ENCODE results near the gene SREBF2. TPM values are rescaled to one million over a fixed set of nuclear protein-coding genes. Genes with fewer than 3 reads are reported as not detected.

The SREBF2 gene
- total RNA-seq, 1 donor from 2014 or later, result 61.1 TPM

DNA sequence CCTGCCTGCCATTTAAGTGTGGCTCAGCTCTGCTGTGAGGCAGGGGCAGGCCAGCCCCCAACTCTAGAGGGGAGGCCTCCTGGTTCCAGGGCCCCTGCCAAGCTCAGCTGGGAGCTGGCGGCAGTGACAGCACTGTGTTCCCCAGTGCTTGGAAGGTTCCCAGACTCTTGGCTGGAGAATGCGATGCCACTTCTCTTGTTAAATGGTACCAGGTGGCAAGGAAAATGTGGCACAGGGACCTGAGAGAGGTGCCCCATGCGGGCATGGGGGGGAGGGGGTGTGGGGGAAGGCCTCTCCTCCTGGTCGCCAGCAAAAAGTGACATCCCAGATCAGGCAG is 102.1 kb downstream of the SREBF2 start:
- DNase-seq (ENCODE audit: low read depth), result no peak
- no peak overlapping the region for H3K4me3 ChIP-seq (ENCODE audit: low read depth, low read length)
- no peak for TF ChIP-seq CTCF (conservative IDR thresholded peaks at IDR 0.05; ENCODE audit: low read depth, low read length)

- DNase-seq (ENCODE audit: low read depth), result no peak
- no peak for TF ChIP-seq CTCF (conservative IDR thresholded peaks at IDR 0.05; ENCODE audit: low read depth, low read length)
- H3K4me3 ChIP-seq (ENCODE audit: low read depth, low read length), result no peak overlapping the region
Measured at GRCh38 chr22:41935509-41935908, 102.6 kb downstream of the SREBF2 start.

- no peak for DNase-seq (ENCODE audit: low read depth)
- no peak overlapping the region for H3K4me3 ChIP-seq (ENCODE audit: low read depth, low read length)
- no peak for TF ChIP-seq CTCF (conservative IDR thresholded peaks at IDR 0.05; ENCODE audit: low read depth, low read length)
Measured at GRCh38 chr22:41936894-41937169, 103.9 kb downstream of the SREBF2 start.

- H3K4me3 ChIP-seq (ENCODE audit: low read depth, low read length), result no peak overlapping the region
- no peak for TF ChIP-seq CTCF (conservative IDR thresholded peaks at IDR 0.05; ENCODE audit: low read depth, low read length)
- no peak for DNase-seq (ENCODE audit: low read depth)
Measured at GRCh38 chr22:41939981-41940831, 107.3 kb downstream of the SREBF2 start.

- TF ChIP-seq CTCF (conservative IDR thresholded peaks at IDR 0.05; ENCODE audit: low read depth, low read length), result peak; percentile 84
- H3K4me3 ChIP-seq (ENCODE audit: low read depth, low read length), result no peak overlapping the region
- DNase-seq (ENCODE audit: low read depth), result no peak
Measured at GRCh38 chr22:41940832-41941765, 108.2 kb downstream of the SREBF2 start.

GRCh38 chr22:41943661-41944209 is 110.8 kb downstream of the SREBF2 start:
- DNase-seq (ENCODE audit: low read depth), result no peak
- TF ChIP-seq CTCF (conservative IDR thresholded peaks at IDR 0.05; ENCODE audit: low read depth, low read length), result no peak
- no peak overlapping the region for H3K4me3 ChIP-seq (ENCODE audit: low read depth, low read length)

All from epithelial cell of proximal tubule (primary cell).